ENCODE results near the gene LEFTY2. TPM values are rescaled to one million over a fixed set of nuclear protein-coding genes. Genes with fewer than 3 reads are reported as not detected.

Gene LEFTY2
- total RNA-seq, 1 experiment from 2014 or later = not detected

GRCh38 chr1:225919906-225920305 lies 21.1 kb downstream of the LEFTY2 start:
- Mint-ChIP-seq H3K27me3 (ENCODE audit: unreplicated experiment) (no peaks in the 10 kb centered on the region), H3K4me1 (ENCODE audit: low read depth, unreplicated experiment) (peaks cover 8% of the 10 kb centered on the region), H3K36me3 (ENCODE audit: insufficient read depth, unreplicated experiment) (peaks cover 70% of the 10 kb centered on the region), H3K27ac (ENCODE audit: unreplicated experiment) (no peak overlapping the region), H3K4me3 (ENCODE audit: low read depth, unreplicated experiment) (no peak overlapping the region), H3K9me3 (ENCODE audit: low read depth, unreplicated experiment) (no peaks in the 10 kb centered on the region)
- no peak for DNase-seq
- TF ChIP-seq CTCF (IDR thresholded peaks at IDR 0.05; ENCODE audit: unreplicated experiment) = no peak
- CTCF ChIA-PET = interaction anchor here (0.6 kb wide), 1 partner anchor 232 kb away, joined by 3 read pairs; no protein-coding TSS in a partner anchor
- BruUV-seq (replicated peaks) = no TSS peak
- intact Hi-C loops (cut with micrococcal nuclease; ENCODE audit: unreplicated experiment) = no loop called here

- no peaks in the 10 kb centered on the region for H3K9me3 Mint-ChIP-seq (ENCODE audit: low read depth, unreplicated experiment)
- intact Hi-C loops (cut with micrococcal nuclease; ENCODE audit: unreplicated experiment) = no loop called here
- H3K4me3 Mint-ChIP-seq (ENCODE audit: low read depth, unreplicated experiment) = no peak overlapping the region
- H3K27ac Mint-ChIP-seq (ENCODE audit: unreplicated experiment) = no peak overlapping the region
- CTCF ChIA-PET = interaction anchor here (0.6 kb wide), 1 partner anchor 458 kb away, joined by 3 read pairs; no protein-coding TSS in a partner anchor
- TF ChIP-seq CTCF (IDR thresholded peaks at IDR 0.05; ENCODE audit: unreplicated experiment) = no peak
- DNase-seq = no peak
- H3K36me3 Mint-ChIP-seq (ENCODE audit: insufficient read depth, unreplicated experiment) = peaks cover 54% of the 10 kb centered on the region
- H3K27me3 Mint-ChIP-seq (ENCODE audit: unreplicated experiment) = no peaks in the 10 kb centered on the region
- H3K4me1 Mint-ChIP-seq (ENCODE audit: low read depth, unreplicated experiment) = peaks cover 8% of the 10 kb centered on the region
- BruUV-seq (replicated peaks) = no TSS peak
These were observed 22.7 kb downstream of the LEFTY2 start for GRCh38 chr1:225918280-225918679.

- Mint-ChIP-seq H3K27me3 (ENCODE audit: unreplicated experiment) (no peaks in the 10 kb centered on the region), H3K27ac (ENCODE audit: unreplicated experiment) (no peak overlapping the region), H3K4me1 (ENCODE audit: low read depth, unreplicated experiment) (peaks cover 2% of the 10 kb centered on the region), H3K36me3 (ENCODE audit: insufficient read depth, unreplicated experiment) (peaks cover 46% of the 10 kb centered on the region), H3K9me3 (ENCODE audit: low read depth, unreplicated experiment) (no peaks in the 10 kb centered on the region), H3K4me3 (ENCODE audit: low read depth, unreplicated experiment) (no peak overlapping the region)
- intact Hi-C loops (cut with micrococcal nuclease; ENCODE audit: unreplicated experiment) = no loop called here
- DNase-seq = no peak
- BruUV-seq (replicated peaks) = no TSS peak
- CTCF ChIA-PET = no interaction called here
- no peak for TF ChIP-seq CTCF (IDR thresholded peaks at IDR 0.05; ENCODE audit: unreplicated experiment)
These were observed 23.5 kb downstream of the LEFTY2 start for GRCh38 chr1:225917536-225917935.

- no peak for DNase-seq
- Mint-ChIP-seq H3K27ac (ENCODE audit: unreplicated experiment) (no peak overlapping the region), H3K36me3 (ENCODE audit: insufficient read depth, unreplicated experiment) (peaks cover 43% of the 10 kb centered on the region), H3K4me3 (ENCODE audit: low read depth, unreplicated experiment) (no peak overlapping the region), H3K27me3 (ENCODE audit: unreplicated experiment) (no peaks in the 10 kb centered on the region), H3K9me3 (ENCODE audit: low read depth, unreplicated experiment) (no peaks in the 10 kb centered on the region), H3K4me1 (ENCODE audit: low read depth, unreplicated experiment) (no peaks in the 10 kb centered on the region)
- TF ChIP-seq CTCF (IDR thresholded peaks at IDR 0.05; ENCODE audit: unreplicated experiment) = no peak
- CTCF ChIA-PET = no interaction called here
- BruUV-seq (replicated peaks) = no TSS peak
- intact Hi-C loops (cut with micrococcal nuclease; ENCODE audit: unreplicated experiment) = no loop called here
These were observed 23.9 kb downstream of the LEFTY2 start for GRCh38 chr1:225917101-225917500.

All from Calu3 (cell line).